Measurements from ENCODE around the gene UROD.

The UROD gene

DNA sequence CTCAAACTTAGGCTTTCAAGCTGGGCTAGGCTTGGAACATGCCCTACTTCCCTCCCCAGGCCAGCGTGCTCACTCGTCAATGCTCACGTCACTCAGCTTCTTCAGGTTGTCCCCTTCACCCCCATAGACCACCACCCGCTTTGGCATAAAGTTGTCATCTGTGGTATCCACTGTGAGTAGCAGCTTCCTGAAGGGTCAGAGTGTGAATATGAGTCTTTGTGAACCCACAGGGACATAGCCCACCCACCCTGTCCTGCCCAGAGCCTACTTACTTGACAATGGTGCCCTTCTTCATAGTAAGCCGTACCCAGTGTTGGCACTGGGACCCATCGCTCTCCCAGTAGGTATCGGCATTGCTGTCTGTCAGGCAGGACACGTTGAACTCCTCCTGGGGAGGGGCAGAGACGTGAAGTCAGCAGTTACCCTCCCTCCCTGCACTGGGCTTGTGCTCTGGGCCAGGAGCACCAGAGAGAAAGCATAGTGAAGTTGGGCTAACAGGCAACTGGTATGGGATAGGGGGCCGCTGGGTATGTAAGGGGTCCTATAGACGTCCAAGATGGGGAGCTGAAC, 2.7 kb upstream of the UROD start:
- no peak for DNase-seq

DNA sequence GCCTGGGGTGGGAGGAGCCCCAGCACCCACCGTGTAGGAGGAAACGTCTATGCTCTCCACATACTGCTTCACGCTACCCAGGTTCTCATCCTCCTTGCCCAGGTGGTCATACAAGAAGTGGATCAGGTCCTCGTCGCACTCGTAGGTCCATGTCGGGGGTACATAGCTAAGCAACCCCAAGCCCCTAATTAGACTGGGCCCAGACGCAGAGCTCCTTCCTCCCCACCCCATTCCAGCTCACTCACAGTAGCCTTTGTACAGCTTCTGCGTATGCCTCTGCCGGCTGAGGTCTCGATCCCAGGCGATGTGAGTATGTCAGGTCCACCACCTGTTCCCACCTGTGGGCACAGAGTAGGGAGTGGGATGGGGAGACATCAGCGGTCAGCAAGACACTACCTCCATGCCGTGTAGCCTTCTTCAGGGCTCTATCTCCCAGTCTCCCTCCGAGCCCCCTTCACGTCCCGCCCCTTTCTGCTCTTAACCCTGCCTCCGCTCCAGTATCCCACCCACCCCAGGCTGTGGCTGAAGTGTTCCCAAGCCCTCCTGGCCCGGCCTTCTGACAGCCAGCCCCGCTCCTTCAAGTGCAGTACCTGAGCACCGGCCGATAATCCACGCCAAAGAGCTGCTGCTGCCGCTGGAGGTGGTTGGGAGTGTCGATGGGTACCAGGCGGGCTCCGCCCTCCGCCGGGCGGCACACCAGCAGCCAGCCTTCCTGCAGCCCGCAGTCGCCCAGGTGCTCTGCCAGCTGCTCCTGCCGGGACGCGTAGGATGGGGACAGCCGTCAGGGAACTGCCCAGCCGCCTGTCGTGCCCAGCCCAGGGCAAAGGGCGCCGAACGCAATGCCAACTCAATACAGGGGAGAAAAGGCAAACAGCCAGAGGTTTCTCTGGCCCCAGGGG, 1.8 kb upstream of the UROD start:
- no peak for DNase-seq

DNA sequence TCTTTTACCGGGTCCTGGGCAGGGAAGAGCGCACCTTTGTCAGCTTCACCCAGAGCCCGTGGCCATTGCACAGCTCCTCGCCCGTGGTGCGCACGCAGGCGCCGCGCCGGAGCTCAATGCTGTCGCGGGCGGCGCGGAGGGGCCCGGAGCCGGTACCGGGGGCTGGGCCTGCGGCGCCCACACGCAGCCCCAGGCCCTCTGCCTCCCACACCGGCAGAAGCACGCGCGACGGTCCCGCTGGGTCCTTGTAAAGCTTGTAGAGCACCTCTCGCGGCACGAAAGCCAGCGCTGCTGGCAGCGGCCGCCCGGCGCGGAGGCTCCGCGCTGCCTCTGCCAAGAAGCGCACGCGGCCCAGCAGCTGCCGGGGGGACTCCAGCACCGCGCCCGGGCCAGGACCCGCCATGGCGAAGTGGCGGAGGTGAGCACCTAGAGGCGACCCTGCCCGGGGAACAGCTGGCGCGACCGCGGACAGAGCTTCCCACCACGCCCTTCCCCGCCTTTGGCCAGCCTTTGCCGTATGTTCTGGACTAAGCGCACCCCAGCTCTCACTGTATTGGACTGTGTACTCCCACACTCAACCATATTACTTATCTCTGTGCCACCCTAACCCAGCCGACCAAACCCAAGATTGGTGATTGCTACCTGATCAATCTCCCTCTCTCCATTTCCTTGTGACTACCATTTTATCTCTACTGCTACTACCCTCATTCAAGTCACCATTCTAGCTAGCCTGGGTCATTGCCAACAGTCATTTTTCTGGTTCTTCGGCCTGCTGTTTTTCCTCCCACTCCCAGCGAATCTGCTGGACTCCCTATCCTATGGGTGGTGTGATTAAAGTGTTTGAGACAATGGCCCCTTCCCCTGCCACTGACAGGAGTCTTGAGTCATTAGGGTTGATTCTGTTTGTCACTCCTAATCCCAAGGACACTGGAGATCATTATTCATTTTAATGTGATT, 921 bp upstream of the UROD start, which contains the start of gene HECTD3:
Gene HECTD3, minus strand, starts transcription at position 470 of the 957 bp plus-strand sequence. Its CDS starts 67 bp downstream, at position 403.
- peak; percentile 78 for DNase-seq

DNA sequence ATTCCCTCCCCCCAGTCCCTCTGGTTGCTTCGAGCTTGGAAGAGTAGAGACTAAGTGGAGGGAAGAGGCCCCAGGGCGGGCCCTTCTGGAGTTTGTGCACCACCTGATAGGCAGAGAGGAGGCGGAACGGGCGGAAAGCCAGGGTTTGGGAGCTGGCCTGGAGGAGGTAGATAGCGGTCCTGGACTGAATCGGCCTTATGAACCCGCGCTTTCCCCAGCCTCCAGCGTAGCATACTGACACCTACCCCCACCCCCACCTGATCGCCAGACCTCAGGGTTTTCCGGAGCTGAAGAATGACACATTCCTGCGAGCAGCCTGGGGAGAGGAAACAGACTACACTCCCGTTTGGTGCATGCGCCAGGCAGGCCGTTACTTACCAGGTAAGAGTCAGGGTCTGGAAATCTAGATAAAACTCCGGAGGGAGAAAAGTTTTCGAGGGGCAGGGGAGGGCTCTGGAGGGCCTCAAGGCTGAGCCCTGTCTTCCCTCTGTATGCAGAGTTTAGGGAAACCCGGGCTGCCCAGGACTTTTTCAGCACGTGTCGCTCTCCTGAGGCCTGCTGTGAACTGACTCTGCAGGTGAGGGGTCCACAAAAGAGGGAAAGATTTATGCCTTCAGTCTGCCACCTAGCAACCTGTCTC, 705 bp downstream of the UROD start:
- no peak for DNase-seq

DNA sequence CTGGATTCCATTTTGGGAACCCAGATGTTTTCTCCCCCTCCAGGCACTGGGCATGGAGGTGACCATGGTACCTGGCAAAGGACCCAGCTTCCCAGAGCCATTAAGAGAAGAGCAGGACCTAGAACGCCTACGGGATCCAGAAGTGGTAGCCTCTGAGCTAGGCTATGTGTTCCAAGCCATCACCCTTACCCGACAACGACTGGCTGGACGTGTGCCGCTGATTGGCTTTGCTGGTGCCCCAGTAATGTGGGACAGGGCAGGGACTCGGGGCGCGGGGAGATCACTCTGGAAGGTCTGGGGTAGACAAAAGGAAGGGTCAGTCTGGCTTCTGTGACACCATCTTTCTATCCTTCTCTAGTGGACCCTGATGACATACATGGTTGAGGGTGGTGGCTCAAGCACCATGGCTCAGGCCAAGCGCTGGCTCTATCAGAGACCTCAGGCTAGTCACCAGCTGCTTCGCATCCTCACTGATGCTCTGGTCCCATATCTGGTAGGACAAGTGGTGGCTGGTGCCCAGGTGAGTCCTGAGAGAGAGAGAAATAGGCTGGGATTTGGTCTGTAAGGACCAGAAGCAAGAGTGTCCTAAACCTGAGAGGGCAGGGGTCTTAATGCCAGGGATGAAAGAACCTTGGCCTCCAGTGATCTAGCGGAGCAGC, 1.6 kb downstream of the UROD start:
- DNase-seq: no peak

DNA sequence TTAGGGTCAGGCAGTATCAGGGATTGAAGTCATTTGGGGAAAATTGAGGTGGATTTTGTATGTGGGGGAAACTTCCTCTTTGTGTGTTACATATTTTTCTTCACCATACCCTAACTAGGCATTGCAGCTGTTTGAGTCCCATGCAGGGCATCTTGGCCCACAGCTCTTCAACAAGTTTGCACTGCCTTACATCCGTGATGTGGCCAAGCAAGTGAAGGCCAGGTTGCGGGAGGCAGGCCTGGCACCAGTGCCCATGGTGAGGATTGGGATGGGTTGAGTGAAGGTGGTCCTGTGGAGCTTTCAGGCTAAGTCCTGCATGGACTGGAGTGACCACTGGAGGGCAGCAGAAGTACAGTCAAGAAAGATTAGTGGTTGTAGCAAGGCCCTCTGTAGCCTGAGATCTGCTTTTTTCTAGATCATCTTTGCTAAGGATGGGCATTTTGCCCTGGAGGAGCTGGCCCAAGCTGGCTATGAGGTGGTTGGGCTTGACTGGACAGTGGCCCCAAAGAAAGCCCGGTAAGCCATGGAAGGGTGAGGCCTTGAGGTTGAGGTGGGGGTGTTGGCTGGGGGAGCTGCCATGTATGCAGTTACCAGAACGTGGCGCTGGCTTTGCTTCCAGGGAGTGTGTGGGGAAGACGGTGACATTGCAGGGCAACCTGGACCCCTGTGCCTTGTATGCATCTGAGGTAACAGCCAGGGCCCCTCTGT, 2.4 kb downstream of the UROD start:
- peak; percentile 87 for DNase-seq

DNA sequence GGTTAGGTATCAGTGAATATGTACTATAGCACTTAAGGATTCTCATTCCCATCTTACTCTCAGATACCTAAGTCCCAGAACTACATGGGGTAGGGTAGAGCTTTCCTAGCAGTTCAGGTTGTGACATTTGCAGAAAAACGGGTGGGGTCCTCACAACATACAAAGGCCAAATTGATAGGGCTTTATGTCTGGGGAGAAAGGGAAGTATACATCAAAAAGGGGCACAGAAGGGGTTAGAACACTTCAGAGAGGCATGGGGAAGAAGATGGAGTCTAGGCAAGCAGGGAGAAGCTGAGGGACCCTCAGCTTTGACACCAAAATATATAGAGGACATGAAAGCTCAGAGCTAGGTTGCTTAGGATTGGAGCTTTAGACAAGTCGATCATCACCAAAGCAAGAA, 3.6 kb downstream of the UROD start:
- DNase-seq: no peak

DNA sequence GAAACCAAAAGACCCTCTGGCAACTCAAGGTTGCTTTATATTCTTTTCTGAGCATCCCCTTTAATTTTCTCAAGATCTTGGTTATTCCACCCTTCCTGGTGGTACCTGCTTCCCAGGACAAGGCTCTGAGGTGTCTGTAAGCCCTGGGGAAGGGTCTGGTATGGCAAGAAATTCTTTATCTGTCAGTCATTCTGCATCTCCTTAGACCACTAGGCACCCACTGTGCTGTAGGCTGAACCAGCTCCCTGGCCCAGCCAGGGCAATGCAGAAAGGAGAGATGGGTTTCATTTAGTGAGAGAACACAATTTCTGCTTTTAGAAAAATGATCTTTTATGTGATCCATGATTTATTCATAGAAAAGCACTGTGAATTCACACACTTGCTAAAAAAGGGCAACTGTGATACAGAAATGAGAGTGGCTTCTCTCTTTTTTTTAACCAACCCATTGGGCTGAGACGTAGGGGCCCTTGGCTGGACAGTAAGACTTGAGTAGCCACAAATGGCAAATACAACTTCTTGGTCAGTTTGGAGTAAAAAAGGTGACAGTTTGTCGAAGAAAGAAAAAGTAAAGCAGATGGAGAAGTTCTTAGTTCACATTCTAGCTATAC, 4.1 kb downstream of the UROD start:
- no peak for DNase-seq

DNA sequence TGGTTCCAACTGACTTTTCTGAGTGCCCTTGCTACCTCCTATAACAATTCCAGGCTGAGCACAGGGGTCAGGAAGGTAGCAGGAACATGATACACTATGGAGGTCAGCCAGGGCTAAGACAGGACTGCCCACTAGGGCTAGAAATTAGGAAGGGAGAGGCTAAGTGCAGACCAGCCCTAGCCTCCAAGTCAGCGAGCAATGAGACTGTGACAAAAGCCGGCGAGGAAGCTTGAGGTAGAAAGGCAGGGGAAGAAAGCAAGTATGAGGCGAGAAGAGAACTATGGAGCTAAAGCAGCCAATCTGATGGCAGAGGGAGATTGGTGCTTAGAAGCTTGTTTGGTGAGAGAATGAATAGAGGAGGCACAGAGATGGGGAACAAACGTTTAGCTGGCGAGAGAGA, 4.7 kb downstream of the UROD start:
- no peak for DNase-seq

DNA sequence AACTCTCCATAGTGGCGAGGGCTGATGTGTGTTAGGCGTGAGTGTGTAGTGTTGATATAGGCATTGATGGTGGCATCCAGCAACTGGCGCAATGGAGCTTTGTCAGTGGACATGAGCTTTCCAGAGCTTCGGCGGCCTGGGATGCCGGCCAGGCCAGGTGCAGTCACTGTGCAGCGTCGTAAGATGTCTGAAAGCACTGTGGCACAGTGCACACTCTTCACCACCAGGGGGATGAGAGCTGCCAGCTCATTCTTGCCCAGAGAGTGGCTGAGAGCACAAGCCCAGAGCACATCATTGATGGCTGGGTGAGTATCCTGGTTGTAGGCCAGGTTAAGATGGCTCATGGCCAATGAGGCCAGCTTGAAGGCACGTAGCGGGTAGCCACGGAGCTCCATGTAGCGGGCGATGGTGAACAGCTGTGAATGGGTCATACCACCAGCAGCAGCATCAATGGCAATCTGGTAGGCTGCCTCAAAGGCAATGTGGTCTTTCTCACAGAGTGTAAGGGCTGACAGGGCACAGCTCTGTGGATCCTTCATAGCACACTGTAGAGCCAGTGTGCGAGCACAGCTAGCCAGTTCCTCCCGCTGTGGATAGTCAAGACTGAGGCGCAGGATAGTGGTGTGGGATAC, 6.7 kb downstream of the UROD start:
- DNase-seq: peak; percentile 68

DNA sequence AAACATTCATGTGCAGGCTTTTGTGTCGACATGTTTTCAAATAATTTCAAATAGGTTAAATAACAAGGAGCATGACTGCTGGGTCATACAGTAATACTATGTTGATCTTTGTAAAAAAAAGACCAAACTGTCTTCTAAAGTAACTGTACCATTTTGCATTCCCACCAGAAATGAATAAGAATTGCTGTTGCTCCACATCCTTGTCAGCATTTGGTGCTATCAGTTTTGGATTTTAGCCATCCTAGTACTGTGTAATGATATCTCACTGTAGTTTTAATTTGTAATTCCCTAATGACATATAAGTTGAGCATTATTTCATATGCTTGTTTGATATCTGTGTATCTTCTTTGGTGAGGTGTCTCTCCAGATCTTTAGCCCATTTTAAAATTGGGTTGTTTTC, 11.6 kb downstream of the UROD start:
- DNase-seq: no peak

DNA sequence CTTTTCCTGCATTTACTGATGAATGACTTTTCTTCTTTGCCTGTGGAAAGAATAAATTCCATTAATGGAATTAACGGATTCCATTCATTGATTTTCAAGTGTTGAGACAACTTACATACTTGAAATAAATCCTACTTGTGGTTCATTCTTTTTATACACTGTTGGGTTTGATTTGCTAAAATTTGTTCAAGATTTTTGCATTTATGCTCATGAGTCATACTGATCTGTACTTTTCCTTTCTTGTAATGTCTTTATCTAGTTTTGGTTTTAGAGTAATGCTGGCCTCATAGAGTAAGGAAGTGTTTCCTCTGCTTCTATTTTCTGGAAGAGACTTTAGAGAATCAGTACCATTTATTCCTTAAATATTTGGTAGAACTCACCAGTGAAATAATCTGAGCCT, 14.4 kb downstream of the UROD start:
- DNase-seq: no peak

DNA sequence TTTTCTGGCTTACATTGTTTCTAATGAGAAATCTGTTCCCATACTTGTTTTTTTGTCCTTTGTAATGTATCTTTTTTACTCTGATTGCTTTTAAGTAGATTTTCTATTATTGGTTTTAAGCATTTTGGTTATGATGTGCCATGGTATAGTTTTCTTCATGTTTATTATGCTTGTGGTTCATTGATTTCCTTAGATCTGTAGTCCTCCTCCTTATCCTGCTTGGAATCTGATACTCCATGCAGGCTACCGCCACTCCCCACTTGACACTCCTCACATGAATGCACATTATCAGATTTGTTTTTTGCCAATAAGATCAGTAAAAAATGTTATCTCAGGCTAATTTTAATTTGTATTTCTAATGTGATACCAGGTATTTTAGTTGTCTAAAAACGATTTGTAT, 20.8 kb downstream of the UROD start:
- DNase-seq: no peak

DNA sequence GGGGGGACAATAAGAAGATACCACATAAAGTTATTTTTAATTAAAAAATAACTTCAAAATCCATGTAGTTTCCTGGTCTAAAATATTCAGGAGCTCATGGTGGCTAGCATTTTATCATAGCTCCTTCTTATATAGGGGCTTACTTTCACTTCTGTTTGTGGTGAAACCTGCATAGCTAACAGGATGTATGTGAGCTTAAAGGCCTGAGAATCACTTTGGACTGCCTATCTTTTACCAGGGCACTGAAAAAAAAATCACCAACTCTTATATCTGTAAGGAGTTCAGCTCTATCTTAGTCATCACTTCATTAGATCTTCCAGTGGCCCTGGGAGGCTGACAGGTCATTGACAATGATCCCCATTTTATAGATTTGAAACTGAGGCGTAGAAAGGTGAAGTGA, 21.3 kb downstream of the UROD start:
- DNase-seq: no peak

DNA sequence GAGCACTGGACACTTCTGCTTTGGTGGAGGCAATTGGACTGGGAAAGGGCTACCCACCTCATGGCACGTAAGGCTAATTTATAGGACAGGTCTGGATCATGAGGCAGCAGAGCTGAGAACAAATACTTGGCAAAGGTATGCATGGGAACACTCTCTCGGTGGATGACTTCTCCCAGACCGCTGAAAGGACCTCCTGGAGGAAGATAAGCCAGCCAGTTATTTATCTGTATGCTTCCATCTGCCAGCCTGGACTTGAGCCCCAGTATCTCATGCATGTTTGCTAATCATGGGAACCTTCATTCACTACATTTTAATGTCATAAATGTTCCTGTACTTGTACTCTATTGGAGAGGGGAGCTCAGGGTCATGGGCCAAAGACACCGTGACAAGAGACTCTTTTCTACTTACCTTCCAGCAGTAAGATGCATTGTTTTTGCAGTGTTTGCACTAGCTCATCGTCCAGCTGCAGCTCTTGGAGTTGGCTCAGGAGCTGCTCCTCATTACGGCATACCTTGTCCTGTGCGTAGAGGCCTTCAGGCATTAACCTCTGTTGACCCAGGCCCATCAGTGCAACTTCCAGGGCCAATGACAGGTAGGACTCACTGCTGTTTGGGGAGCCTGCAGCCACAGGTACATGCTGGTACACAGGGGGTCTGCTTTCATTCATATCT, 23.7 kb downstream of the UROD start:
- DNase-seq: no peak

DNA sequence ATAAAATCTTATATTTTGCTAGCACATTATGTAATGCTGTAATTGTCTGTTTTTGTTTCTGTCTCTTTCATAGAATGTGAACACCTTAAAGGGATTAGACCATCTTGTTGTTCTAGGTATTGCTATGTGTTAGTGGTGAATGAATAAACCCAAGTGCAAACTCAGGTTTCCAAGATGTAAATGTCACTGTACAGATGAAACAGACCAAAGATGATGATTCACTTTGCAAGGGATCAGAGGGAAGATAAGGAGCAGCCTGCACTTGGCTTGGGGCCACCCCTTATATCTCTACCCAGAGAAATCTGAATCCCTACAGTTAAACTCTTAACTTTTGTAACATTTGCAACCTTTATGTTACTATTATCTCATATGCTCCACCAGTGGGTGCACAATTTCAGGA, 25.4 kb downstream of the UROD start:
- no peak for DNase-seq

DNA sequence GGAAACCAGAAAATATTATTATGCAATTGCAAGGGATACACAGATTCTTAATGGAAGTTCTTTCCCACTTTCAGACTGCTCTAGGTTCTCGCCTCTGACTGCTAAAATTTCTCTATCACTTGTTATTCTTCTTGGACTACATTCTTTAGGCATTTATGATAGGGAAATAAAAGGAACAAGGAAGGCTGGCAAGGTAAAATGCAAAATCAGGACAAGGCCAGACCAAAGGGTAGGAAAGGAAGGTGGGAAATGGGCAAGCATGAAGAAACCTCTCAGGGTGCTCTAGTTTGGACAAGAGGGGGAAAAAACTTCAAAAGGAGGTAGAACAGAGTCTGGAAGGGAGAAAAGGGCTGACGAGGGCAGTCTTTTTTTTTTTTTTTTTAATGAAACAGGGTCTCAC, 26.2 kb downstream of the UROD start:
- DNase-seq: no peak

DNA sequence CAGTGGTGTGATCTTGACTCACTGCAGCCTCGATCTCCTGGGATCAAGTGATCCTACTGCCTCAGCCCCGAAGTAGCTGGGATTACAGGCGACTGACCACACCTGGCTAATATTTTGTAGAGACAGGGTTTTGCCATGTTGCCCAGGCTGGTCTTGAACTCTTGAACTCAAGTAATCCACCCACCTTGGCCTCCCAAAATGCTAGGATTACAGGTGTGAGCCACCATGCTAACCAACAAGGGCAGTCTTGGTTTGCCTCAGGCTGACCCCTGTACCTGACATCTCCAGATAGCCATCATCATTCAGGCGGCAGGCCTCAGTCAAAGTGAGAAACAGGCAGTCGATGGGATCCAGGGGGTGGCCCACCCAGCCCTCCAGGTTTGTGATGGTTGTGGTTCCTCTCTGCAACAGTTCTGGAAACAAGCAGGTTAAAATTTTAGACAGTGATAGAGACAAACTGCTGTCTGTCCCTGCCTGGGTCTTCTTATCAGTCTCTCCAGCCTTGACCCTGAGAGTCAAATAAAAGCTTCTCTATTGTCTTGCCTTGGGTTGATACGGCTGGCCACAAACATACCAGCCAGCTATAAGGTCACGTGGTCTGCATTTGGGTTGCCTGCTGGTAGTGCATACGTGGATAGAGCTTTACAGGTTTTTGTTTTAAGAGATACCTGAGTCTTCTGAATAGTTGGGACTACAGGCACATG, 26.8 kb downstream of the UROD start:
- DNase-seq: no peak

DNA sequence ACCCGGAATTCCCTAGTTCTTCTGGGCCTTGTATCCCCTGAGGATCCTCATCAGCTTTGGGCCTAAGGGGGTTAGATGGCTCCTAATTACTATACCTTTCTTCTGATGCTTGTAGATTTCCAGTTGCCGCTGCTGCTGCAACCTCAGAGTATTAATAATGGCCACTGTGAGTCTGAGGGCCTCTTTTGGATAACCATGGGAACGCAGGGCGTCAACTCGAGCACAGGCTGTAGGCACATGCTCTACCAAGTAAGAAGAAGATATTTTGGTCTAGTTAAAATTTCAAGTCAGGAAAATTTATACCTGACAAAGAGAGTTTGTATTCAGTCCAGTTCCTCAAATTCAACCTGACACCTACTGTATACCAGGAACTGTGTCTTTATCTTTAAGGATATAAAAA, 28.2 kb downstream of the UROD start:
- no peak for DNase-seq
